SU-DHL-6 (cell line): ENCODE data around the gene GJC2.
"Not testable (repeated sequence)": the region's sequence is repeated elsewhere in the genome, so short reads cannot be mapped to it uniquely, and the experiment has no call there.

Source experiments
- H2AFZ ChIP-seq: fragments of 200-600 bp; sonication (generic); 2 replicates; pipeline ENCODE4 v1.6.1; 2014; ENCODE audit warnings: low read depth, mild to moderate bottlenecking, moderate library complexity, mixed read lengths, antibody characterized with exemption, low read length; ENCODE audit not compliant: severe bottlenecking
- H3F3A ChIP-seq: fragments of 200-600 bp; shearing (Covaris generic); 2 replicates; pipeline ENCODE4 v1.6.0; 2016; ENCODE audit warnings: antibody characterized with exemption, mild to moderate bottlenecking; ENCODE audit not compliant: insufficient read depth
- H3K27ac ChIP-seq: fragments of 200-600 bp; sonication (generic); 2 replicates; pipeline ENCODE4 v1.5.1; 2016; ENCODE audit warnings: low read depth, mild to moderate bottlenecking, low read length, moderate library complexity, mixed read lengths
- H3K27me3 ChIP-seq: fragments of 200-600 bp; sonication (generic), shearing (Covaris generic); 2 replicates; pipeline ENCODE4 v1.6.0; 2014; ENCODE audit warnings: mild to moderate bottlenecking, low read length
- H3K36me3 ChIP-seq: fragments of 200-600 bp; sonication (generic); 2 replicates; pipeline ENCODE4 v1.6.1; 2014; ENCODE audit warnings: mild to moderate bottlenecking, low read length, mixed read lengths
- H3K4me2 ChIP-seq: fragments of 300-600, 200-600 bp; shearing (Covaris generic), sonication (generic); 2 replicates; pipeline ENCODE4 v1.6.0; 2014; ENCODE audit warnings: low read length, low read depth, mild to moderate bottlenecking; ENCODE audit not compliant: poor library complexity, severe bottlenecking
- H3K4me3 ChIP-seq: fragments of 200-600 bp; sonication (generic); 2 replicates; pipeline ENCODE4 v1.5.1; 2014; ENCODE audit warnings: antibody characterized with exemption, low read length, mild to moderate bottlenecking, mixed read lengths; ENCODE audit not compliant: insufficient read depth, poor library complexity, severe bottlenecking
- H3K79me2 ChIP-seq: fragments of 200-600 bp; sonication (generic); 2 replicates; pipeline ENCODE4 v1.6.1; 2014; ENCODE audit warnings: mild to moderate bottlenecking, low read length, moderate library complexity; ENCODE audit not compliant: insufficient read depth
- H3K9ac ChIP-seq: fragments of 200-600 bp; sonication (generic); 2 replicates; pipeline ENCODE4 v1.7.0; 2014; ENCODE audit warnings: mild to moderate bottlenecking, low read length
- H3K9me2 ChIP-seq: fragments of 200-600 bp; sonication (generic); replicated peaks from 2 replicates; pipeline ENCODE4 v1.6.1; 2014; ENCODE audit warnings: low read length; ENCODE audit not compliant: insufficient read depth
- H3K9me3 ChIP-seq: fragments of 200-600 bp; sonication (generic); 2 replicates; pipeline ENCODE4 v1.6.1; 2014; ENCODE audit warnings: low read length, mixed read lengths; ENCODE audit not compliant: insufficient read depth
- H4K20me1 ChIP-seq: fragments of 200-600 bp; sonication (generic); 2 replicates; pipeline ENCODE4 v1.6.1; 2014; ENCODE audit warnings: low read depth, mild to moderate bottlenecking, antibody characterized with exemption, low read length, moderate library complexity, mixed read lengths
- EZH2phosphoT487 ChIP-seq: fragments of 200-600 bp; sonication (generic), shearing (Covaris generic); conservative IDR thresholded peaks from 2 replicates; pipeline ENCODE4 v1.6.1; 2018; ENCODE audit warnings: mild to moderate bottlenecking, antibody characterized with exemption, low read length, moderate library complexity, mixed read lengths
- TF ChIP-seq, protein P1 (sequence below): fragments of 200-600 bp; sonication (generic); IDR thresholded peaks from one replicate; pipeline ENCODE4 v1.5.1; 2017; ENCODE audit warnings: antibody characterized with exemption, mild to moderate bottlenecking, low read length, moderate library complexity; ENCODE audit not compliant: insufficient read depth, poor library complexity, severe bottlenecking

GJC2 gene

DNA sequence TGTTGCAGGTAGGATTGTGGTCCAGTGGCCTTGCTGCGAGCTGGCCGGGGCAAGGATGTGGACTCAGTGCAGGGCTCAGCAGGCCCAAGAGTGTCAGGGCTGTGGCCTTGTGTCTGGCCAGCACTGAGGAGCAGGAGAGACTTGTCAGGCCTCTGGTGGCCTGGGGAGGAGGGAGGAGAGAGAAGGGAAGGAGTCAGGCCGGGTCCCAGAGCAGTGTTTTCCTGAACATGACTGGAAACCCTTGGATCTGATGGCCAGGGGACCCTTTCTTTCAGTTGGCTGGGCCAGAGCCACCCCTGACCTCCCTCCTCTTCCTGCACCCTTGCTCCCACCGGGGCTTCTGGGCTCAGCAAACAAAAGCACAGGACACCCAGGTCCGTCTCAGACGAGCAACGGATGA lies 20.9 kb downstream of the GJC2 start:
- no peak overlapping the region for H2AFZ ChIP-seq
- no peaks in the 10 kb centered on the region for H4K20me1 ChIP-seq
- H3K79me2 ChIP-seq: no peaks in the 10 kb centered on the region
- no peak overlapping the region for H3K4me3 ChIP-seq
- no peak overlapping the region for H3K4me2 ChIP-seq
- no peak overlapping the region for H3K27ac ChIP-seq
- TF ChIP-seq EZH2phosphoT487: no peak
- TF ChIP-seq, protein P1, sequence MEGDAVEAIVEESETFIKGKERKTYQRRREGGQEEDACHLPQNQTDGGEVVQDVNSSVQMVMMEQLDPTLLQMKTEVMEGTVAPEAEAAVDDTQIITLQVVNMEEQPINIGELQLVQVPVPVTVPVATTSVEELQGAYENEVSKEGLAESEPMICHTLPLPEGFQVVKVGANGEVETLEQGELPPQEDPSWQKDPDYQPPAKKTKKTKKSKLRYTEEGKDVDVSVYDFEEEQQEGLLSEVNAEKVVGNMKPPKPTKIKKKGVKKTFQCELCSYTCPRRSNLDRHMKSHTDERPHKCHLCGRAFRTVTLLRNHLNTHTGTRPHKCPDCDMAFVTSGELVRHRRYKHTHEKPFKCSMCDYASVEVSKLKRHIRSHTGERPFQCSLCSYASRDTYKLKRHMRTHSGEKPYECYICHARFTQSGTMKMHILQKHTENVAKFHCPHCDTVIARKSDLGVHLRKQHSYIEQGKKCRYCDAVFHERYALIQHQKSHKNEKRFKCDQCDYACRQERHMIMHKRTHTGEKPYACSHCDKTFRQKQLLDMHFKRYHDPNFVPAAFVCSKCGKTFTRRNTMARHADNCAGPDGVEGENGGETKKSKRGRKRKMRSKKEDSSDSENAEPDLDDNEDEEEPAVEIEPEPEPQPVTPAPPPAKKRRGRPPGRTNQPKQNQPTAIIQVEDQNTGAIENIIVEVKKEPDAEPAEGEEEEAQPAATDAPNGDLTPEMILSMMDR: no peak
- H3K9ac ChIP-seq: no peak overlapping the region
- H3K27me3 ChIP-seq: no peaks in the 10 kb centered on the region
- H3K36me3 ChIP-seq: no peaks in the 10 kb centered on the region
- H3F3A ChIP-seq: no peaks in the 10 kb centered on the region
- no peaks in the 10 kb centered on the region for H3K9me3 ChIP-seq
- H3K9me2 ChIP-seq: no peaks in the 10 kb centered on the region

DNA sequence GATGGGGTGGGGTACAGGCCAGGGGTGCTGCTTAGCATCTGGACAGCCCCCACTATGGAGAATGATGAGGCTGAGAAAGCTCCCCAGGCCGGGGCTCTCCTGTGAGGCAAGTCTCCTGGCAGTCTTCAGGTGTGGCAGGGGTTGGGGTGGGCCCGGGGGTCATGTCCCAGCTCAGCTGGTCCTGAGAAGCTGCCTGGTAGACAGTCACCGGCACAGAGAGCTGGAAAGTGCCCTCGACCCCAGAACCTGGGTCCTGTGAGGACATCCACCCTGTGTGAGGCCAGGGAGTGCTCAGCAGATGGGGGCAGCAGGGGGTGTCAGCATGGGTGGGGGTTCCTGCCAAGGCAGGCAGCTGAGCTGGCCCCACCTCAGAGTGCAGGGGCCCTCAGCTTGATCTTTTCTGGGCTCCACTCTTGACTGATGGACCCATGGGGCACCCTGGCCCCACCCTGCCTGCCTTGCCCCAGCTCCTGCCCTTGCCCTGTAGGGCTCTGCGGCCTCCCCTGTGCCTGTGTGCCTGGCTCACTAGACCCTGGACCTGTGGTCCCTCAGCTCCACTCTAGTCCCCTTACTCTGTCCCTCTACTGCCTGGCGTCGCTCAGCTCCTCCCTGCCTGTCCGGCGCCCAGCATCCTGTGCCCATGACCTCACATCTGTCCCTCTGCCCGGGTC lies 21.6 kb downstream of the GJC2 start:
- no peak overlapping the region for H2AFZ ChIP-seq
- H3K9me3 ChIP-seq: no peaks in the 10 kb centered on the region
- no peaks in the 10 kb centered on the region for H3F3A ChIP-seq
- no peak overlapping the region for H3K9ac ChIP-seq
- H3K27ac ChIP-seq: no peak overlapping the region
- H3K36me3 ChIP-seq: no peaks in the 10 kb centered on the region
- no peak overlapping the region for H3K4me2 ChIP-seq
- no peak overlapping the region for H3K4me3 ChIP-seq
- no peaks in the 10 kb centered on the region for H3K27me3 ChIP-seq
- H3K79me2 ChIP-seq: no peaks in the 10 kb centered on the region
- no peaks in the 10 kb centered on the region for H4K20me1 ChIP-seq
- no peaks in the 10 kb centered on the region for H3K9me2 ChIP-seq
- TF ChIP-seq EZH2phosphoT487: no peak
- TF ChIP-seq, protein P1: no peak

DNA sequence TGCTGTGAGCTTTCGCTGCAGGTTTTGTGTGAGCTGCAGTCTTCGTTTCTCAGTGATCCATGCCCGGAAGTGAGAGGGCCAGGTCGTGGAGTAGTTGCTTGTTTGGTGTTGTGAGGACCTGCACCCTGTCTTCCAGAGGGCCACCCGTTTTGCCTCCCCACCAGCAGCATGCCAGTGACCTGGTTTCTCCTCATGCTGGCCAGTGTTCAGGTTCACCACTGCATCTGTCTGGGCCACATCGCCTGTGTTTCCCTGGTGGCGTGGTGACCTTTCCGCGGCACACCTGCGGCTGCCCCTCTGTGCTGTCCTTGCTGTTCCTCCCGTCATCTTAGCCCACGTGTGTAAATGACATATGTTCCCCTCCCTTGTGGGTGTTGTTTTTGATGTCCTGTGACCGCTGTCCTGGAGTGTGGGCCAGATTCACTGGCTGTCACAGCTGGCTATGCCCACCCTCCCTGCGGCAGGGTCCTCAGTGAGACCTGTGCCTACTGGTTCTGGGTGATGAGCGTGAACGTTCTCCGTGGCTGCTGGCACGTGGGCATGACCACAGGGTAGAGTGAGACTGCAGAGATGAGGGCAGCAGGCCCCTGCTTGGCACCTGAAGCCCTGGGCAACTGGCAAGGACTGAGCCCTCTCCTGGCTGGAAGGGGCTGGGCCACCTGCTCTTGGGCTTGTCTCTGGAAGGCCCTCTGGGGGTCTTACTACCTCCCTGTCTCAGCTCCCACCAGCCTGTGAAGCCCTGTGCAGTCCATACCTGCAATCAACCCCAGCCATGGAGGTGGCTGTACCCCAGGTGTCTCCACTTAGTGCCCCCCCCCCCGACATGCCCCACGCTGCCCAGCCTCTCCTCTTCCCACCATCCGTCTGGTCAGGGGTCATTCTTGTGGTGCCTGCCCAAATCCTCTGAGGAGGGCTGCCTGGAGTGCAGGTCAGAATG lies 23.1 kb downstream of the GJC2 start:
- Histone ChIP-seq H3K4me3 (no peak overlapping the region), H3K36me3 (no peaks in the 10 kb centered on the region), H3K4me2 (no peak overlapping the region), H3K79me2 (no peaks in the 10 kb centered on the region), H4K20me1 (no peaks in the 10 kb centered on the region), H3K27me3 (no peaks in the 10 kb centered on the region), H3K9me2 (no peaks in the 10 kb centered on the region), H3K9me3 (no peaks in the 10 kb centered on the region), H3K9ac (no peak overlapping the region), H3K27ac (no peak overlapping the region), H2AFZ (no peak overlapping the region), H3F3A (no peaks in the 10 kb centered on the region)
- TF ChIP-seq, protein P1: no peak
- TF ChIP-seq EZH2phosphoT487: no peak

DNA sequence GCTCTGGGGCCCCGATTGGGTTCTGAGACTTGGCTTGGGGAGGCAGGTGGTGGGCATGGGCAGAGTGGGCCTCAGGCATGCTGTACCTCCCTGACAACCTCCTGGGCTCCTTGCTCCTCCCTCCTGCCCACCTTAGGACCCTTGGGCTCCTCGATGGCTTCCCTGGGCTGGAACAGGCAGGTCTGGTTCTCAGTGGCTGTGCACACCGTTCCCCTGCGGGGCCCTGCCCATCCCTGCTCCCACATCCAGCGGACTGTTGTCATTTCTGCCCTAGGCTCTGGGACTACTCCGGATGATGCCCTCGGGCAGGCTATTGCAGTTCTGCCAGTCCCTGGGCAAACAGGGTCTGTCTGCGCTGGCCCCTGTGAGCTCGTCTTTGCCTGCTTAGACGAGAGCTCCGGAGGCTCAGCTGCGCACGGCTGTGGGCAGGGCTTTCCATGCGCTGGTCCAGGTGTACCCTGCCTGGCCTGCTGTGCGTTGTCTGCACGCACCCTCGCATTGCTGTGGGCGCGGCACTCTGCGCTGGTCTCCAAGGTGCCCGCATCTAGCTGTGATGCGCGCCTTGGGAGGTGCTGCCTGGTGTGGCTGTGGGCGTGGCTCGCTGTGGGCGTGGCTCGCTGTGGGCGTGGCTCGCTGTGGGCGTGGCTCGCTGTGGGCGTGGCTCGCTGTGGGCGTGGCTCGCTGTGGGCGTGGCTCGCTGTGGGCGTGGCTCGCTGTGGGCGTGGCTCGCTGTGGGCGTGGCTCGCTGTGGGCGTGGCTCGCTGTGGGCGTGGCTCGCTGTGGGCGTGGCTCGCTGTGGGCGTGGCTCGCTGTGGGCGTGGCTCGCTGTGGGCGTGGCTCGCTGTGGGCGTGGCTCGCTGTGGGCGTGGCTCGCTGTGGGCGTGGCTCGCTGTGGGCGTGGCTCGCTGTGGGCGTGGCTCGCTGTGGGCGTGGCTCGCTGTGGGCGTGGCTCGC lies 24.1 kb downstream of the GJC2 start:
- not testable (repeated sequence) for H3F3A ChIP-seq, H3K4me3 ChIP-seq, H3K36me3 ChIP-seq, H4K20me1 ChIP-seq, H3K4me2 ChIP-seq, H3K27me3 ChIP-seq, H3K9me3 ChIP-seq, H3K79me2 ChIP-seq, H3K9ac ChIP-seq, H2AFZ ChIP-seq, H3K27ac ChIP-seq, H3K9me2 ChIP-seq
